NCI-H446 (cell line): ENCODE data around the gene SLC49A4.
"Not testable (repeated sequence)": the region's sequence is repeated elsewhere in the genome, so short reads cannot be mapped to it uniquely, and the experiment has no call there.

Experiments used
- DNase-seq, 2 experiments: peaks; one replicate each; lab custom pipeline; 2025; lab: John Stamatoyannopoulos, UW

SLC49A4 gene, protein sequence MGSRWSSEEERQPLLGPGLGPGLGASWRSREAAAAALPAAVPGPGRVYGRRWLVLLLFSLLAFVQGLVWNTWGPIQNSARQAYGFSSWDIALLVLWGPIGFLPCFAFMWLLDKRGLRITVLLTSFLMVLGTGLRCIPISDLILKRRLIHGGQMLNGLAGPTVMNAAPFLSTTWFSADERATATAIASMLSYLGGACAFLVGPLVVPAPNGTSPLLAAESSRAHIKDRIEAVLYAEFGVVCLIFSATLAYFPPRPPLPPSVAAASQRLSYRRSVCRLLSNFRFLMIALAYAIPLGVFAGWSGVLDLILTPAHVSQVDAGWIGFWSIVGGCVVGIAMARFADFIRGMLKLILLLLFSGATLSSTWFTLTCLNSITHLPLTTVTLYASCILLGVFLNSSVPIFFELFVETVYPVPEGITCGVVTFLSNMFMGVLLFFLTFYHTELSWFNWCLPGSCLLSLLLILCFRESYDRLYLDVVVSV

DNA sequence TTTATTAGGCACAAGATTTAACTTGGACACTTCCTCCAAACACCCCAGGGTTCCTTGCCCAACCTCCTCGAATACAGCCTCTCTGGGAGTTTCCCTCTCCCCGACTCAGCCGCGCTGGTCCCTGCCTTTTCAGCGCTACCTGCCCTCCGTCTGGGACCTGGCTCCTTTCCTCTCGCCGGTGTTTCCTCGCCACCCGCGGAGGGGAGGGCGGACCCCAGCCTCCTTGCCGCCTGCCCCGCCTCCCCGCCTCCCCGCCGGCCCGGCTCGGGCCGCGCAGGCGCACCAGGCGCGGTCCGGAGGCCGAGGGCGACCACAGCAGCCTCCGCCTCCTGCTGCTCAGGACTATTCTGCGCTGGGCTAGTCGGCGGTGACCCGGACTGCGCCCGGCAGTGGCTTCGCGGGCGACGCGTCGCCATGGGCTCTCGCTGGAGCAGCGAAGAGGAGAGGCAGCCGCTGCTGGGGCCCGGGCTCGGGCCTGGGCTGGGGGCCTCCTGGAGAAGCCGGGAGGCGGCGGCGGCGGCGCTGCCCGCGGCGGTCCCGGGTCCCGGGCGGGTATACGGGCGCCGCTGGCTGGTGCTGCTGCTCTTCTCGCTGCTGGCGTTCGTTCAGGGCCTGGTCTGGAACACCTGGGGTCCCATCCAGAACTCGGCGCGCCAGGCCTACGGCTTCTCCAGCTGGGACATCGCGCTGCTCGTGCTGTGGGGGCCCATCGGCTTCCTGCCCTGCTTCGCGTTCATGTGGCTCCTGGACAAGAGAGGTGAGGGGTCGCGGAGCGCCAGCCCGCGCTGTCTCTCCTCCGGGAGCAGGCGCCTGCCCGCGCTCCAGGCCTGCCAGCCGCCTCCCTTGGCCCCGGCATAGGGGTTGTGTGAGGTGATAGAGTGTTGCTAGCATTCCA lies at the start of gene SLC49A4:
Gene SLC49A4 (plus strand): TSS at position 291 of the 895 bp plus-strand sequence. CDS start 124 bp downstream, at position 415.
- DNase-seq: no peak

DNA sequence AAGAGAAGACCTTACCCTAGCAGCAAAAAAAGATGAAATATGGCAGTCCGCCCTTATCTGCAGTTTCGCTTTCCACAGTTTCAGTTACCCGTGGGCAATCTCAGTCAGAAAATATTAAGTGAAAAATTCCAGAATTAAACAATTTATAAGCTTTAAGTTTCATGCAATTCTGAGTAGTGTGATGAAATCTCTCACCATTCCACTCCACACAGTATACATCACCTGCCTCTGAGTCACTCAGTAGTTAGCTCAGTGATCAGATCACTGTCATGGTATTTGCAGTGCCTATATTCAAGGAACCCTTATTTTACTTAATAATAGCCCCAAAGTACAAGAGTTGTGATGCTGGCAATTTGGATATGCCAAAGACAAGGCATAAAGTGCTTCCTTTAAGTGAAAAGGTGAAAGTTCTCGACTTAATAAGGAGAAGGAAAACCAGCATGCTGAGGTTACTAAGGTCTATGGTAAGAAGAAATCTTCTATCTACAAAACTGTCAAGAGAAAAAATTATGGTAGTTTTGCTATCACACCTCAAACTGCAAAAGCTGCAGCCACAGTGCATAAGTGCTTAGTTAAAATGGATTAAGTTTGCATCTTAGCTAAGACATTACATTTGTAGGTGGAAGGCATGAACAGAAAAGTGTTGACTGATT lies 49.4 kb upstream of the SLC49A4 start:
- DNase-seq: no peak

DNA sequence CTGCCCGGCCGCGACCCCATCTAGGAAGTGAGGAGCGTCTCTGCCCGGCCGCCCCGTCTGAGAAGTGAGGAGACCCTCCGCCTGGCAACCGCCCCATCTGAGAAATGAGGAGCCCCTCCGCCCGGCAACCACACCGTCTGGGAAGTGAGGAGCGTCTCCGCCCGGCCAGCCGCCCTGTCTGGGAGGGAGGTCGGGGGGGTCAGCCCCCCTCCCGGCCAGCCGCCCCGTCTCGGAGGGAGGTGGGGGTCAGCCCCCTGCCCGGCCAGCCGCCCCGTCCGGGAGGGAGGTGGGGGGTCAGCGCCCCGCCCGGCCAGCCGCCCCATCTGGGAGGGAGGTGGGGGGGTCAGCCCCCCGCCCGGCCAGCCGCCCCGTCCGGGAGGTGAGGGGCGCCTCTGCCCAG lies 47.6 kb upstream of the SLC49A4 start:
- DNase-seq: not testable (repeated sequence)

DNA sequence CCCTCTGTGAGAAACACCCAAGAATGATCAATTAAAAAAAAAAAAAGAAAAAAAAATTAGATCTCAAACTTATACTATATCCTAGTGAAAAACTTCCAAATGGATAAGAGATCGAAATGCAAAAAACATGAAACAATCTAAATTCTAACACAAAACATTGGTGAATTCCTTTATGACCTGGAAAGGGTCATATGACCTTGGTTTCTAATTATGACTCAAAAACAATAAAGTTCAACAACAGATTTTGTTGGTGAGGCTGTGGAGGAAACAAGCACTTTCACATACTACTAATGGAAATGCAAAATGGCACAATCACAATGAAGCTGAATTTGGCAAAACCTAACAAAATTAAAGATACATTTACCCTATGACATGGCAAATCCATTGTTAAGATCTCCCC lies 46.5 kb upstream of the SLC49A4 start:
- no peak for DNase-seq

DNA sequence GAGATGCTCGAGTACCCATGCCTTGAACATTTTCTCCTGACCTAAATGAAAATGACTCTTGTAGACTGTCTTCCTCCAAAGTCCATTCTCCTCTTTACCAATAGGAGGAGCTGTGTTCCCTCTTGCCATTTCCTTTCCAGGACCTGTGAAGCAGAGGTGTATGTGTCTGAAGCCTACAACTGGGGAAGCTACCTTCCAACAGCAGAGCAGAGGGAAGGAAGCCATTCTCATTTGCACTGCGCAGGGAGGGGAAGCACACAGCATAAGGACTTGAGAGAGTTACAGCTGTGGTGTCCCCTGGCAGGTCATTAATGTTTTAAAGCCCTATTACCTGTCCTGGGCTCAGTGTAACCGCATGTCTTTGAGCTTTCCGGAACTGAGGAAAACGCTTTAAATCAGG lies 39.9 kb upstream of the SLC49A4 start:
- DNase-seq: no peak

DNA sequence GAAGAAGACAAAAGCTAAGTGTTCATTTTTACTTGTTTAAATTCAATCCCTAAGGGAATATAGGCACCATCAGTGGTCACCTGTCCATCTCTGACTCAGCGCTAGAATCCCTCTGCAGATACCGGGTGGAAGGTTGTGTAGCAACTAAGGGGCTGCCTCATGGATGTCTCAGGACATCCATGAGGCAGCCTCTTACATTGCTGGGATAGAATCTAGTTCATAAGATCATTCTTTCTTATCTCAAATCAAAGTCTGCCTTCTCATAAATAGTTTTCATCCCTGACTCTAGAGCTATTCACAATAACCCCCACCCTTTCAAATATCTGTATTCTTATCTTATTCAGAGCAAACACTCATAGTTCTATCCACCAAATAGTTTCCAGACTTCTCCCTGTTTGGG lies 39.4 kb upstream of the SLC49A4 start:
- no peak for DNase-seq

DNA sequence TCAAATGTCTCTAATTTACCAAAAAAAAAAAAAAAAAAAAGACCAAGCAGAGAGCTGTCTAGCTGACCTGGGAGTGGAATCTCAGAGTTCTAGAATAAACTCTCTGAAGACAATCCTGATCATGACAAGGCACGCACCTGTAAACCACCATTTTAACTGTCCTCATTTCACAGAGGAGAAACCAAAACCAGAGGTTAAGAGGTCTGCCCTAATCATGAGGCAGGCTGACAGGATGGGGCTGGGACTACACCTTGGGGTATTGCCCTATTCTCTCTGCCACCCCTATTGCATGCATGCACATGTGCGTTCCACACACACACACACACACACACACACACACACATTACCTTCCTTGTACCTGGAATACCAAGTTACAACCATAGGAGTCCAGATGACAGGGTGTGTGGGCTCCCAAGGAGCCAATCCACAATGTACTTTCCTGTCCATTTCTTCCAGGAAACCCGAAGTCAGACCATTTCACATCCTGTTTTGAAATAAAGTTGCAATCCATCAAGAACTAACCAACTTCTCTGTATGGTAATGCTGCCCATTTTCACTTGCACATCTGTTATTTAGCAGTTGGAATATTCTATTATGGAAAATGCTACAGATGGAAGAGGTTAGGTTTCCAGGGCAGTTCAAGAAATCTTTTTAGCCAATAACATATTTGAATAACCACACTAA lies 35.9 kb upstream of the SLC49A4 start:
- no peak for DNase-seq

DNA sequence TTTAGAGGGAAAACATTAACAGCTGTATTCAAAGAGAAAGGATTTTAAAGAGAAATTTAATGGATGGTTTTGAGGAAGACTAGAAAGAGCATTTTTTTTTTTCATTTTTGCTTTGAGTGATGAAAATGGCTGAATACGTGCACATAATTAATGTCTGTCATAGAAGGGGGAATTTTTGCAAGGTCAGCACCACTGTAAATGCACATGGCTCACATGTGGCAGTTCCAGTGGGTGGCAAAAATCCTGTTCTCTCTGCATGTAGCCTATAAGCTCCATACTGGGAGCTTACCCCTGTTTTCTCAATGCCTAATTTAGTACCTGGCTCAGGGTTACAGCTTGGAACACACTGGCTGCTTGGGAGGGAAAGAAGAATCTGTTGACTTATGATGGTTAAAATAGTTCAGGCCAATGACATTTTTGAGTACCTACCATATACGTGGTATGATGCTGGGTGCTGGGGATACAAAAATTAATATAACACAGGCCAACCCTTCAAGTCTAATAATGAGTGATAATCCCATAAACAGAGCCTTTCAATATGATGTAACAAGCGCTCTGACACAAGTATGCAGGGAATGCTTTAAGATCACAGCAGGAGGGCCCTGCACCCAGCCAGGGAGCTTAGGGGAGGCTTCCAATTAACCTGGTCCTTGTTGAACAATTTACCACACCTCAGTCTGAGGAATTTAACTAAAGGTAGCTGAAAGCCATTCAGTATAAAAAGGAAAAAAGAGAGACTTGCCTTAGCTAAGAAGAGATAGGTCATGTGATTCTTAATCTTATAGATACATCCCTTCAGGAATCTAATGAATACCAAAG lies 34.2 kb upstream of the SLC49A4 start:
- DNase-seq: no peak

DNA sequence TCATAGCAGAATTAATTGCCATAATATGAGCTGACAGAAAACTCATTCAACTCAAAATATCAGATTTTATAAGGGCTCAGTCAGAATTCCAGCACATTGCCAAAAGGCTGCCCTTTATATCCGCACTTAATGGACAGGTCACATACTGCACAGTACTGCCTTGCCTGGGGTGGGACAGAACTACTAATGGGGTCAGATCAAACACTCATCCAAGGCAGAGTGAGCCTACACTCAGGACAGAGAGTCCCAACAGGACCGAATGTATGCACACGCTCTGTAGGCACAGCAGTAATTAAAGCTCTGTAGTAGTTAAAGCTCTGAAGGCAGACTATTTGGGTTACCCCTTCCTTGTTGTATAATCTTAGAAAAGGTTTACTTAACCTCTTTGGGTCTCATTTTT lies 28.4 kb upstream of the SLC49A4 start:
- no peak for DNase-seq

DNA sequence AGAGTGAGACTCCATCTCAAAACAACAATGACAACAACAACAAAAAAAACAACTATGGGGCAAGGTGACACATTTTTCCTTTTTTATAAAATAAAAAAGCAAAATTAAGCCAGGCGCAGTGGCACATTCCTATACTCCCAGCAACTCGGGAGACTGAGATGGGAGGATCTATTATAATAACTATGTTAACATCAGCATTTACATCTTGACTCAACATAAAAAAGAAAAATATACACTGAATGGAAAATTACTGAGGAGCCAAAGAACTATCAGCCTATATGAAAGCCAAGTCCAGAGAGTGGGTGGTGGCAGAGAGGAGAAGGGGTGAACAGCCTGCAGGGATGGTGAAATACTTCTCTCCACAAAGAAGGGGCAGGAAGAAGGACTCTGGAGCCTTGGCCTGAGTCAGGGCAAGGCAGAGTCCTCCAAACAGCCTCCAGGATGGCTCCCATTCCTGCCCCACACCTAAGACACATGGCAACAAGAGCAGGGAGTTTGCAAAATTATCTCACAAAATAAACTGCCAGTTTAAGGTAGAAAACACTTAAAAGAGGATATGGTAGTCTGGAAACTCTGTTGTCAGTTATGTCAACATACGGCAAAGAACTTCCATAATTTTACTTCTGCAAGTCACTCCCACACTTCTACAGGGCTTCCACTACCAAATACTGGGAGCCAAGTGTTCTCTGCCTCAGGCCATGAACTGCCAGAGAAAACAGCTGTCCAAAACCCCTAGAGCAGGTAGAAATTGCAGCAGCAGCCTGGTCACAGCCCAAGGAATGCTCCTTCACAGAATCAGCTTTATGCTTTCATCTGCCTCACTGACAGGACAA lies 27.1 kb upstream of the SLC49A4 start:
- no peak for DNase-seq

DNA sequence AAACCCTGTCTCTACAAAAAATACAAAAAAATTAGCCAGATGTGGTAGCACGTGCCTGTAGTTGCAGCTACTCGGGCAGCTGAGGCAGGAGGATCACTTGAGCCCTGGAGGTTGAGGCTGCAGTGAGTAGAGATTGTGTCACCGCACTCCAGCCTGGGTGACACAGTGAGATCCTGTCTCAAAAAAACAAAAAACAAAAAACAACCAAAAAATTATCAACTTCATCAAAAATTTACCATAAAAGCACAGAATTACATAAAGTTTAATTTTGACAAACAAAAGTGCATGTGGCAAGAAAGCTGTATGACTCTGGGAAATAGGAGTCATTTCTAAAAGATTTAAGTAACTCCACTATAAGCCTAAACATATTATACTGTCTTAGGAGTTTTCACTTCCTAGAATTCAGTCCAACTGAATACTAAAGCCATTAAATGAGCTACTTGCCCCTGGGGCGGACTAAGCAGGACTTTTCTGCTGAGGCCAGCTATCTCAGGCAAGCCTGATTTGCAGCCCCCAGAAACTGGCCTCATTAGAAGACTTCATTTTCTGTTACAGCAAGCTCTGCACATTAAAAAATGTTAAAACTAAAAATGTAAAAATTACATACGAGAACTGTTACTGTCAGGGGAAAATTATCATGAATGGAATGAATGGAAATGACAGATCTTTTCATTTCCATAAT lies 24.2 kb upstream of the SLC49A4 start:
- DNase-seq: no peak

DNA sequence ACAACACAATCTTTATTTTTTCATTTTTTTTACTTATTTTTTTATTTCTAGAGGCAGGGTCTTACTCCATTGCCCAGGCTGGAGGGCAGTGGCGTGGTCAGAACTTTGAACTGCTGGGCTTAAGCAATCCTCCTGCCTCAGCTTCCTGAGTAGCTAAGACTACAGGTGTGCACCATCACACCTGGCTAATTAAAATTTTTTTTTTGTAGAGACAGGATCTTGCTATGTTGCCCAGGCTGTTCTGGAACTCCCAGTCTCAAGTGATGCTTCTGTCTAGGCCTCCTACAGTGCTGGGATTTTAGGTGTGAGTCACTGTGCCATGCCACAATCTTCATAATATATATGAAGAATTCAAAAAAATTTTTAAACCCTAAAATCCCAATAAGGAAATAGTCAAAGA lies 22.0 kb upstream of the SLC49A4 start:
- DNase-seq: no peak

DNA sequence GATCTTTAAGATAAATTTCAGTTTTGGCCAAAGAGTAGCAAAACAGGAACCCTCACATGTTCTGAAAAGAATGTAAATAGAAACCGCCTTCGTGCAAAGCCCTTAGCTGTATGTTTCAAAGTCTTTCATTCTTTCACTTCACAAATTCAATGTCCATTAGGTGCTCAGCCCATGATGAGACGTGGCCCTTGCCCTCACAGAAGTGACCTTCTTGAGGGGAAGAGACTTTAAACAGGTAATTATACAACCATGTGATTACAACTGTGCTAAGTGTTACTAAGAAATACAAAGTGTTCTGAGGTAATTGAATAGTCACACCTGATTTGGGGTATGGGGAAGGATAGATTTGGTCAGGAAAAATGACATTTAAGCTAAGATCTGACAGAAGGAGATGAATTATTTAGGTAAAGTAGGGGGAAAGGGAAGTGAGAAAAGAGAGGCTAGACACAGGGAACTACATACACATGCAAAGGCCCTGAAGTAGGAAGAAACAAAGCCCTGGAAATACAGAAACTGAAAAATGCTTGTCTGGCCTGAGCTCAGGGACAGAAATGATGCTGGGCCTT lies 20.8 kb upstream of the SLC49A4 start:
- no peak for DNase-seq

DNA sequence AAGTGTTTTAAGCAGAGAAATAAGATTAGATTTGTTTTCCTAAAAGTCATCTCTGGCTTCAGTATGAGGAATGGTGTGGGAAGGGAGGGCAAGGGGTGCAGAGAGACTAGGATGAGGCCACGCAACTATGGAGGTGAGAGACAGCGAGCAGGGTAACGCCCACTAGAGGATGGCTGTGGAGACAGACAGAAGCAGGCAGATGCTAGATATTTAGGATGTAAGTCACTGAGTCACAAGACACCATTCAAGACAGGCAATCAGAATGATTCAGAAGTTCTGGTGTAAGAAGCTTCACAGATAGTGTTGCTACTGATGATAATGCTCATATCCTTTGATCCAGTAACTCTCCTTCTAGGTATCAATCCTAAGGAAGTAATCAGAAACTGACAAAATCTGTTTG lies 20.3 kb upstream of the SLC49A4 start:
- no peak for DNase-seq

DNA sequence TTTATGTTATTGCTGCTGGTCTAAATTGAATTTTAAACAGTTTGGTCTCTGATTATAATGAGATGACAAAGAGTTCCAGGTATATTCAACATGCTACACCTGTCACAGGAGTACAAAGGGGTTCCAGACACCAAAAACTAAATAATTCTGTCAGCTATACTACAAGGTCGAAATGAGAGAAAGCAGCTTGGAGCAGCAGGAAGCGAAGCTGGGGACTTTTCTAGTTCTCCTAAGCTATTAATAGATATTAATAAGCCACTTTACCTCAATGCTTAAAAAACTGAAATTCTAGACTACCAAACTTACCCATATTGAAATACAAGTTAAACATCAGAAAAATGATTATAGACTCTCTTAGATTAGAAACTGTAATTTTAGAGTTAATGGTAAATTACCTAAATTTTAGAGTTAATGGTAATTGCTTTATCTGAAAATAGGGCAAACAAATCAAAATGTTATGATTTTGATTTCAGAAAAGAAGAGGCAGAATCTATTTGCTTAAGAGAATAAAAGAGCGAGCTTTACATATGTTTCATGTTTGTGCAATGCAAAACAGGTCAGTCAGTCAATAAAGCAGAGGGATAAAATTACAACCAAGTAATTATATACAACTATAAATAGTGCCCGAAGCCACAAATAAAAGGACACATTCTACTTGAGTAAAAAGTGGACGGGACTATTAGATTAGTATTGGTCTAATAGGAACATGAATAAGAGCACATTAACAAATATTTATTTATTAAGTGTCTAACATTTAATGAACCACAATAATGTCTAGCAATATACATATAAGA lies 18.0 kb upstream of the SLC49A4 start:
- no peak for DNase-seq

DNA sequence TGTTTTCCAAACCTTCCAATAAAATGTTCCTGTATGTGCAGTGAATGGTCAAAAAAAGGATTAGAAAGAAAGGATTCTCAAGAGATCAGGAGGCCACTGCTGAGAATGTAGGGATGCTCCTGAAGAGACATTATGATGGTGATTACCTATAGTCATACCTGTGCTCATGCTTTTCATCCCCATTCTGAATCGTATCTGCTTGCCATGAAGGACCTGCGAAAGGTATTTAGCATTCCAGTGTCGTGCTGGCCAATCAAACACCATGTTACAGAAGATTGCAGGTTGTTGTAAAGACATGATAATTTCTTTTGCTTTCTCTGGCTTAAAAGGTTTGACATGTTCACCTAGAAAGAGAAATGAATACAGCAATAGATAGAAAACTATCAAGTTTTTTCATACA lies 17.3 kb upstream of the SLC49A4 start:
- no peak for DNase-seq

DNA sequence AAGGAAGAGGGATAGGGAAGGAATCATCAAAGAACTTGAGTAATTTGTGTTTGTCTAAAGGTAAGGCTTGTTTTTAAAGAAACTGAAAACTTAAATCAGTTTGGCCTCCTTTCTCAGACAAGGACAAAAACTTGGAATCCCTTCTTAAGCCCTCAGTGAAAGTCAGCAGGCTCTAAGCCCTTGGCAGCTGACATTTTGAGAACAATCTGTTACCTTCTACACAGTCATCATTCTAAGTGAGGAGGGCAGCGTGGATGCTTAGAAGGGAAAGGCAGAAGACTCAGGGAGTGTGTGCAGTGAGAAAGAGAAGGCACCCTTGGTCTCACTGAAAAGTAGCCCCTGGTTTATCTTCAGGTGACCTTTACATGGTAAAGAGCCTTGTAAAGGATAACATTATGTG lies 12.1 kb upstream of the SLC49A4 start:
- no peak for DNase-seq

DNA sequence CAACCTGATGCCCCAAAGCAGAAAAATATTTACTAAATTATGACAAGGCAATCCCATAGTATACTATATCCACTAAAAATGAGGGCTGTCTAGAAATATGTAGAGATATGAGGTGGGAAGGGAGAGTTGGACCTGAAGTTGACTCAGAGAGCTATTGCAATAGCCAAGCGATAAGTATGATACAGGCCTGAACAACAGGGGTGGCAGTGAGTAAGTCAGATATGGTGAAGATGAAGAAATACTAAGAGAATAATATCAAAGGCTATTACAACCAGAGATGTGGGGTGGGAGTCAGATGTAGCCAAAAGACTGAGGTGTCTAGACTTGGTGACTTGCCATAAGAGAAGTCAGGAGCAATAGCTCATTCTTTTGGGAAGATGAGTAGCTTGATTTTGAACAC lies 10.4 kb upstream of the SLC49A4 start:
- DNase-seq: no peak
